Neural progenitor cell (in vitro differentiated cells): ENCODE data around the gene FUS. TPM values are rescaled to one million over a fixed set of nuclear protein-coding genes. Genes with fewer than 3 reads are reported as not detected.
A peak's percentile ranks its signal among the peaks of the same experiment; 100 is the strongest.

Experiments
- DNase-seq: peaks from one replicate; pipeline ENCODE4 v3.0.0-alpha.2; 2016; ENCODE audit warnings: low spot score
- H2AFZ ChIP-seq: fragments of 200-600 bp; sonication (generic); replicated peaks from 2 replicates; pipeline ENCODE4 v1.6.1; 2016; ENCODE audit warnings: antibody characterized with exemption
- H3F3A ChIP-seq: fragments of 200-600 bp; sonication (generic); 2 replicates; pipeline ENCODE4 v1.6.1; 2016; ENCODE audit warnings: antibody characterized with exemption, low read depth
- H3K27ac ChIP-seq: fragments of 200-600 bp; sonication (generic); 2 replicates; pipeline ENCODE4 v1.5.1; 2016; ENCODE audit warnings: mild to moderate bottlenecking
- H3K27me3 ChIP-seq: fragments of 200-600 bp; sonication (generic); 2 replicates; pipeline ENCODE4 v1.6.1; 2016; ENCODE audit warnings: mild to moderate bottlenecking, moderate library complexity
- H3K36me3 ChIP-seq: fragments of 200-600 bp; sonication (generic); 2 replicates; pipeline ENCODE4 v1.5.1; 2016
- H3K4me1 ChIP-seq: fragments of 200-600 bp; sonication (generic); 2 replicates; pipeline ENCODE4 v1.6.1; 2016; ENCODE audit warnings: mixed run types
- H3K4me2 ChIP-seq: fragments of 200-600 bp; sonication (generic); 2 replicates; pipeline ENCODE4 v1.6.1; 2016
- H3K4me3 ChIP-seq: fragments of 200-600 bp; sonication (generic); 2 replicates; pipeline ENCODE4 v1.5.1; 2016
- H3K79me2 ChIP-seq: fragments of 200-600 bp; sonication (generic); 2 replicates; pipeline ENCODE4 v1.6.1; 2016; ENCODE audit warnings: low read depth
- H3K9ac ChIP-seq: fragments of 200-600 bp; sonication (generic); 2 replicates; pipeline ENCODE4 v1.6.1; 2016
- H3K9me3 ChIP-seq: fragments of 200-600 bp; sonication (generic); 2 replicates; pipeline ENCODE4 v1.5.1; 2016; ENCODE audit warnings: low read depth
- H4K20me1 ChIP-seq: fragments of 200-600 bp; sonication (generic); 2 replicates; pipeline ENCODE4 v1.6.1; 2016; ENCODE audit warnings: low read depth
- H3K27ac Mint-ChIP-seq: 3 replicates; pipeline ENCODE4 v1.8.0; 2021; ENCODE audit warnings: mixed read lengths
- H3K27me3 Mint-ChIP-seq: 2 replicates; pipeline ENCODE4 v1.8.0; 2022; ENCODE audit warnings: low read depth, mild to moderate bottlenecking, inconsistent platforms, moderate library complexity, mixed read lengths; ENCODE audit not compliant: insufficient read depth
- H3K36me3 Mint-ChIP-seq: 3 replicates; pipeline ENCODE4 v1.8.0; 2021; ENCODE audit warnings: mixed read lengths
- H3K4me1 Mint-ChIP-seq: 3 replicates; pipeline ENCODE4 v1.8.0; 2021; ENCODE audit warnings: mixed read lengths
- H3K4me3 Mint-ChIP-seq: 3 replicates; pipeline ENCODE4 v1.8.0; 2021; ENCODE audit warnings: mild to moderate bottlenecking, moderate library complexity, mixed read lengths
- H3K9me3 Mint-ChIP-seq: 3 replicates; pipeline ENCODE4 v1.8.0; 2020; ENCODE audit warnings: mixed read lengths
- CTCF ChIP-seq: fragments of 200-600 bp; sonication (generic); IDR thresholded peaks from 2 replicates; pipeline ENCODE4 v1.5.1; 2017; ENCODE audit warnings: antibody characterized with exemption, mild to moderate bottlenecking
- EZH2 ChIP-seq: fragments of 200-600 bp; sonication (generic); IDR thresholded peaks from 2 replicates; pipeline ENCODE4 v1.6.1; 2017; ENCODE audit warnings: antibody characterized with exemption, mild to moderate bottlenecking, moderate library complexity
- EZH2phosphoT487 ChIP-seq: fragments of 200-600 bp; sonication (generic); IDR thresholded peaks from 2 replicates; pipeline ENCODE4 v1.6.1; 2017; ENCODE audit warnings: antibody characterized with exemption
- total RNA-seq: library from RNA; depleted of rRNA; stranded (reverse); fragments of >200 nt; gene quantifications from 2 replicates; pipeline ENCODE4 v1.2.3, GENCODE V29; 2015; ENCODE audit warnings: low replicate concordance

Gene FUS
- total RNA-seq, 1 donor from 2014 or later, result 81.7 TPM

GRCh38 chr16:31216422-31217135, 36.6 kb downstream of the FUS start, which contains the start of gene PYDC1:
Gene PYDC1 (minus strand): TSS chr16:31217135. CDS start chr16:31217028, 107 bp downstream.
- H3K27ac Mint-ChIP-seq, result no peak within 1 kb of the TSS
- H3K27me3 Mint-ChIP-seq, result peaks cover 71% of the 10 kb centered on the region
- Histone ChIP-seq H3F3A (peaks cover 9% of the 10 kb centered on the region), H3K27ac (no peak within 1 kb of the TSS), H4K20me1 (peaks cover 16% of the 10 kb centered on the region), H2AFZ (peak within 1 kb of the TSS; percentile 34), H3K9ac (no peak within 1 kb of the TSS), H3K79me2 (no peaks in the 10 kb centered on the region), H3K36me3 (no peaks in the 10 kb centered on the region), H3K4me1 (peaks cover 23% of the 10 kb centered on the region), H3K4me3 (peak within 1 kb of the TSS; percentile 51), H3K27me3 (peaks cover 77% of the 10 kb centered on the region), H3K9me3 (no peaks in the 10 kb centered on the region), H3K4me2 (peak within 1 kb of the TSS; percentile 87)
- H3K4me3 Mint-ChIP-seq, result peak within 1 kb of the TSS; percentile 79
- peak; percentile 79 for TF ChIP-seq EZH2
- peak; percentile 76 for TF ChIP-seq EZH2phosphoT487
- no peak for TF ChIP-seq CTCF
- peaks cover 11% of the 10 kb centered on the region for H3K4me1 Mint-ChIP-seq
- DNase-seq, result peak; percentile 47
- H3K36me3 Mint-ChIP-seq, result no peaks in the 10 kb centered on the region
- no peaks in the 10 kb centered on the region for H3K9me3 Mint-ChIP-seq

GRCh38 chr16:31217136-31217530, 37.2 kb downstream of the FUS start:
- Histone ChIP-seq H3K4me1 (peaks cover 23% of the 10 kb centered on the region), H3F3A (peaks cover 9% of the 10 kb centered on the region), H3K36me3 (no peaks in the 10 kb centered on the region), H3K9me3 (no peaks in the 10 kb centered on the region), H3K79me2 (no peaks in the 10 kb centered on the region), H3K27me3 (peaks cover 72% of the 10 kb centered on the region), H3K27ac (no peak overlapping the region), H2AFZ (no peak overlapping the region), H3K9ac (no peak overlapping the region), H4K20me1 (peaks cover 16% of the 10 kb centered on the region), H3K4me3 (peak overlapping the region; percentile 51), H3K4me2 (peak overlapping the region; percentile 87)
- Mint-ChIP-seq H3K4me3 (peak overlapping the region; percentile 64), H3K27ac (no peak overlapping the region), H3K27me3 (peaks cover 70% of the 10 kb centered on the region), H3K4me1 (peaks cover 11% of the 10 kb centered on the region), H3K36me3 (no peaks in the 10 kb centered on the region), H3K9me3 (no peaks in the 10 kb centered on the region)
- no peak for DNase-seq
- TF ChIP-seq CTCF (no peak), EZH2phosphoT487 (no peak), EZH2 (no peak)

- TF ChIP-seq EZH2phosphoT487 (no peak), EZH2 (no peak), CTCF (no peak)
- Mint-ChIP-seq H3K4me3 (no peak overlapping the region), H3K27ac (no peak overlapping the region), H3K36me3 (no peaks in the 10 kb centered on the region), H3K9me3 (no peaks in the 10 kb centered on the region), H3K4me1 (peaks cover 10% of the 10 kb centered on the region), H3K27me3 (peaks cover 50% of the 10 kb centered on the region)
- peaks cover 20% of the 10 kb centered on the region for H3K4me1 ChIP-seq
- H3K9me3 ChIP-seq, result no peaks in the 10 kb centered on the region
- no peaks in the 10 kb centered on the region for H3K79me2 ChIP-seq
- no peaks in the 10 kb centered on the region for H3K36me3 ChIP-seq
- no peak overlapping the region for H2AFZ ChIP-seq
- H3K4me3 ChIP-seq, result no peak overlapping the region
- H3K27ac ChIP-seq, result no peak overlapping the region
- peaks cover 16% of the 10 kb centered on the region for H4K20me1 ChIP-seq
- DNase-seq, result no peak
- H3K4me2 ChIP-seq, result no peak overlapping the region
- peaks cover 51% of the 10 kb centered on the region for H3K27me3 ChIP-seq
- no peak overlapping the region for H3K9ac ChIP-seq
- H3F3A ChIP-seq, result peaks cover 9% of the 10 kb centered on the region
Observed at GRCh38 chr16:31219154-31219741, 39.3 kb downstream of the FUS start.
